ENCODE results near the gene ADK. TPM values are rescaled to one million over a fixed set of nuclear protein-coding genes. Genes with fewer than 3 reads are reported as not detected.

The ADK gene
- total RNA-seq, 2 experiments from 2014 or later: 26.4 to 31.1 TPM

- Histone ChIP-seq H4K20me1 (ENCODE audit: insufficient read depth, low read length) (no peaks in the 10 kb centered on the region), H3K79me2 (ENCODE audit: insufficient read depth, low read depth, low read length) (no peaks in the 10 kb centered on the region), H3K9me2 (ENCODE audit: insufficient read depth, low read length) (no peaks in the 10 kb centered on the region), H3K4me1 (ENCODE audit: insufficient read depth, low read length, poor library complexity, severe bottlenecking) (peaks cover 24% of the 10 kb centered on the region), H3K27ac (ENCODE audit: low read depth, low read length, poor library complexity, severe bottlenecking) (peak overlapping the region; percentile 55), H3K4me3 (ENCODE audit: low read depth, low read length, poor library complexity, severe bottlenecking) (peak overlapping the region; percentile 29), H3K4me2 (ENCODE audit: low read length) (peak overlapping the region; percentile 63), H2AFZ (ENCODE audit: low read length) (peak overlapping the region; percentile 100), H3K9me3 (ENCODE audit: low read length) (no peaks in the 10 kb centered on the region), H3K36me3 (ENCODE audit: insufficient read depth, low read length) (no peaks in the 10 kb centered on the region)
- POLR2A ChIA-PET: interaction anchor here (0.5 to 1.2 kb wide), 7 partner anchors 32 to 352 kb away, joined by 3 to 4 read pairs (median 3); no protein-coding TSS in a partner anchor
- DNase-seq (ENCODE audit: low spot score): peak; percentile 25
- BruUV-seq (replicated peaks): no TSS peak
- intact Hi-C loops (cut with micrococcal nuclease; ENCODE audit: unreplicated experiment): loop anchor here (1.0 to 10.0 kb wide), 3 partner anchors 280 to 498 kb away; no protein-coding TSS in a partner anchor
- CTCF ChIA-PET (ENCODE audit: unreplicated experiment): interaction anchor here (1.3 kb wide), 1 partner anchor 21 kb away, joined by 3 read pairs; no protein-coding TSS in a partner anchor
- TF ChIP-seq EZH2phosphoT487 (IDR thresholded peaks at IDR 0.05; ENCODE audit: borderline replicate concordance, low read depth, low read length) (no peak), CTCF (conservative IDR thresholded peaks at IDR 0.05; ENCODE audit: low read length) (no peak)
These were observed 587.5 kb downstream of the ADK start for GRCh38 chr10:74738542-74738941.

GRCh38 chr10:74738985-74739567 is 588.1 kb downstream of the ADK start:
- TF ChIP-seq CTCF (conservative IDR thresholded peaks at IDR 0.05; ENCODE audit: low read length) (peak; percentile 69), EZH2phosphoT487 (IDR thresholded peaks at IDR 0.05; ENCODE audit: borderline replicate concordance, low read depth, low read length) (no peak)
- peak overlapping the region; percentile 100 for H2AFZ ChIP-seq (ENCODE audit: low read length)
- no TSS peak for BruUV-seq (replicated peaks)
- no peaks in the 10 kb centered on the region for H3K9me3 ChIP-seq (ENCODE audit: low read length)
- peak overlapping the region; percentile 63 for H3K4me2 ChIP-seq (ENCODE audit: low read length)
- H3K36me3 ChIP-seq (ENCODE audit: insufficient read depth, low read length): no peaks in the 10 kb centered on the region
- H3K4me3 ChIP-seq (ENCODE audit: low read depth, low read length, poor library complexity, severe bottlenecking): peak overlapping the region; percentile 29
- H4K20me1 ChIP-seq (ENCODE audit: insufficient read depth, low read length): no peaks in the 10 kb centered on the region
- ChIA-PET POLR2A (interaction anchor here (0.5 to 1.2 kb wide), 7 partner anchors 32 to 353 kb away, joined by 3 to 4 read pairs (median 4); no protein-coding TSS in a partner anchor), CTCF (ENCODE audit: unreplicated experiment) (interaction anchor here (0.7 to 1.1 kb wide), 4 partner anchors 15 to 191 kb away, joined by 3 read pairs; no protein-coding TSS in a partner anchor)
- H3K9me2 ChIP-seq (ENCODE audit: insufficient read depth, low read length): no peaks in the 10 kb centered on the region
- peak overlapping the region; percentile 55 for H3K27ac ChIP-seq (ENCODE audit: low read depth, low read length, poor library complexity, severe bottlenecking)
- intact Hi-C loops (cut with micrococcal nuclease; ENCODE audit: unreplicated experiment): loop anchor here (1.0 to 10.0 kb wide), 4 partner anchors 85 to 497 kb away; no protein-coding TSS in a partner anchor
- DNase-seq (ENCODE audit: low spot score): peak; percentile 85
- peaks cover 24% of the 10 kb centered on the region for H3K4me1 ChIP-seq (ENCODE audit: insufficient read depth, low read length, poor library complexity, severe bottlenecking)
- H3K79me2 ChIP-seq (ENCODE audit: insufficient read depth, low read depth, low read length): no peaks in the 10 kb centered on the region

- H3K9me2 ChIP-seq (ENCODE audit: insufficient read depth, low read length): no peaks in the 10 kb centered on the region
- no peak overlapping the region for H3K27ac ChIP-seq (ENCODE audit: low read depth, low read length, poor library complexity, severe bottlenecking)
- H3K9me3 ChIP-seq (ENCODE audit: low read length): no peaks in the 10 kb centered on the region
- no peak for DNase-seq (ENCODE audit: low spot score)
- POLR2A ChIA-PET: no interaction called here
- BruUV-seq (replicated peaks): no TSS peak
- no peaks in the 10 kb centered on the region for H3K79me2 ChIP-seq (ENCODE audit: insufficient read depth, low read depth, low read length)
- H3K4me3 ChIP-seq (ENCODE audit: low read depth, low read length, poor library complexity, severe bottlenecking): no peak overlapping the region
- CTCF ChIA-PET (ENCODE audit: unreplicated experiment): no interaction called here
- H3K36me3 ChIP-seq (ENCODE audit: insufficient read depth, low read length): no peaks in the 10 kb centered on the region
- no peak overlapping the region for H3K4me2 ChIP-seq (ENCODE audit: low read length)
- no peak overlapping the region for H2AFZ ChIP-seq (ENCODE audit: low read length)
- H4K20me1 ChIP-seq (ENCODE audit: insufficient read depth, low read length): no peaks in the 10 kb centered on the region
- intact Hi-C loops (cut with micrococcal nuclease; ENCODE audit: unreplicated experiment): no loop called here
- TF ChIP-seq CTCF (conservative IDR thresholded peaks at IDR 0.05; ENCODE audit: low read length) (no peak), EZH2phosphoT487 (IDR thresholded peaks at IDR 0.05; ENCODE audit: borderline replicate concordance, low read depth, low read length) (no peak)
- peaks cover 17% of the 10 kb centered on the region for H3K4me1 ChIP-seq (ENCODE audit: insufficient read depth, low read length, poor library complexity, severe bottlenecking)
These were observed 592.4 kb downstream of the ADK start for GRCh38 chr10:74743401-74743800.

Data from OCI-LY7 (cell line).